Measurements from ENCODE around the gene ATE1.
"Not testable (repeated sequence)": the region's sequence is repeated elsewhere in the genome, so short reads cannot be mapped to it uniquely, and the experiment has no call there.

The ATE1 gene

DNA sequence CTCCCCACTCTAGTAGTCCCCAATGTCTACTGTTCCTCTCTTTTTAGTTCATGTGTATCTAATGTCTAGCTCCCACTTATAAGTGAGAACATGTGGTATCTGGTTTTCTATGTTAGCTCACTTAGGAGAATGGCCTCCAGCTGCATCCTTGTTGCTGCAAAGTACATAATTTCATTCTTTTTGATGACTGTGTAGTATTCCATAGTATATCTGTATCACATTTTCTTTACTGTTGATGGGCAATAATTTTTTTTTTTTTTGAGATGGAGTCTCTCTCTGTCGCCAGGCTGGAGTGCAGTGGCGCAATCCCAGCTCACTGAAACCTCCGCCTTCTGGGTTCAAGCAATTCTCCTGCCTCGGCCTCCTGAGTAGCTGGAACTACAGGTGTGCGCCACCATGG, 101.1 kb downstream of the ATE1 start:
- not testable (repeated sequence) for FAIRE-seq

DNA sequence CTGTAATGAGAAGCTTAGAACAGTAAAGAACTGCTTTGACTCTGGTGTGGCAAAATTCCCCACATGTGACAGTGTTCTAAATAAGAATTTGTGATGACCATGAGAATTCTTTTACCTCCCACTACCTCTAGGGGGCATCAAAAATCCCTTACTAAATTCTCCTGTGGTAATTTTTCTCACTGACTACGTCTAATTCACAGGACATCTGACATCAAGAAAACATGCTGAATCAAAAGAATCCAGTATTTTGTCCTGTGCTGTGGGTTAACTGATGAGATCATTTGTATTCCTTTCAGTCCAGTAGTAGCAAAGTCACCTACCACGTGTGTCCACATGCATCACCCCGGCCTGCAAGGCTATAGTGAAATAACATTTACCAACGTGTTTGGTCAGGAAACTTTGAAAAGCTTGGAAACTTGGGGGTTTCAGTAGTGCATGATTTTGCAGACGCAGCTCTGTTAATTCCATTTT, 103.8 kb downstream of the ATE1 start:
- FAIRE-seq = no peak

DNA sequence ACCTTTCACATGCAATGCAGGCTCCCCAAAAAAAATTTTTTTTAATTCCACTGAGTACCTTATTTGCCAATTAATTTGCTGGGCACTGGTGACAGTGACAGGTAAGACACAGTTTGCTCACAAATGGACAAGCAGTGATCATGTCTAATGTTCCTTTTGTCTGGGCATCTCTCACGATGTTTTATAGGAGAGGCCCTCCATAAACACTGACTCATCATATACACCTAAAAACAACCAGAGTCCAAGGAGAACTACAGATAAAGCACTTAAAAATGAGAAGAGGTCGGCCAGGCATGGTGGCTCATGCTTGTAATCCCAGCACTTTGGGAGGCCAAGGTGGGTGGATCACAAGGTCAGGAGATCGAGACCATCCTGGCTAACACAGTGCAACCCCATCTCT, 105.1 kb downstream of the ATE1 start:
- no peak for FAIRE-seq

DNA sequence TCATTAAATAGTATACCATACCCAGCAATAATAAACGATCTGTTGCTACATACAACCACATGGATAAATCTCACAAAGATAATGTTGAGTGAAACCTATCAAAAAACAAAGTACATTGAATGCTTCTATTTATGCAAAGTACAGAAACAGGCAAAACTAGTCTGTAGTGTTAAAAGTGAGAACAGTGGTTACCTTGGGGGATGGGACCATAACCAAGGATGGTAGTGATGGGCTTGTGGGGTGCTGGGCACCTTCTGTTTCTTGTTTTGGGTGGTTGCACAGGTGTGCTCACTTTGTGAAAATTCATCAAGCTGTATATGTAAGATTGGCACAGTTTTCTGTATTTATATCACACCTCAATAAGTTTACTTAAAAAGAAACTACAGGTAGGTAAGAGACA, 105.7 kb downstream of the ATE1 start:
- FAIRE-seq = no peak

DNA sequence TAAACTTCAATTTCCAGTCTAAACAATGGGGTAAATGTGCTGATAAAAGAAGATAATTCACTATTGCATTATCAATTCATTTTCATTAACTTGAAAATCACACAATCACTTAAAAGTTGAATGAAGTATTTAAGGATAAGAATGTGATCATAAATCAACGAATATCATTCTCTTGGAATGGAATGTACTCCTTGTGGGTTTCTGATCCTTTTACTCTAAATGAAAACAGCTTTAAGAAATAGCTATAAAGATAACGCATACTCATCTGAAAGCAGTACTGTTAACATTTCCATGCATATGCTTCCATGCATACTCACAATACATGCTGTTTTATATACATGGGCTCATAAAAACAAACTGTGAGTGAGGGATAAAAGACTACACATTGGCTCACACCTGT, 108.8 kb downstream of the ATE1 start:
- FAIRE-seq = no peak

GRCh38 chr10:121818599-121818998, 109.2 kb downstream of the ATE1 start:
- no peak for FAIRE-seq

DNA sequence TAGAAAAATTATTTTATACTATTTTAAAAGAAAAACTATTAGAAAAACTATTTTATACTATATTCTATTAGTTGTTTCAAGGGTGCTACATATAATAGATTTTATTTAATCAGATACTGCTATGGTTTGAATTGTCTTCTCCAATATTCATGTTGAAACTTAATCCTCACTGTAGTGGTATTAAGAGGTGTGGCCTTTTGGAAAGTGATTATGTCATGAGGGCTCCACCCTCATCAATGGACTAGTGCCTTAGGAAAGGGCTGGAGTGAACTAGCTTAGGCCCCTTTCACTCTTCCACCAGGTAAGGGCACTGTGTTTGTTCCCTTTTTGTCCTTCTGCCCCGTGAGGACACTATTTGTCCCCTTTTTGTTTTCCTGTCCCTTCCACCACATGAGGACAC, 111.6 kb downstream of the ATE1 start:
- FAIRE-seq = peak; percentile 29

DNA sequence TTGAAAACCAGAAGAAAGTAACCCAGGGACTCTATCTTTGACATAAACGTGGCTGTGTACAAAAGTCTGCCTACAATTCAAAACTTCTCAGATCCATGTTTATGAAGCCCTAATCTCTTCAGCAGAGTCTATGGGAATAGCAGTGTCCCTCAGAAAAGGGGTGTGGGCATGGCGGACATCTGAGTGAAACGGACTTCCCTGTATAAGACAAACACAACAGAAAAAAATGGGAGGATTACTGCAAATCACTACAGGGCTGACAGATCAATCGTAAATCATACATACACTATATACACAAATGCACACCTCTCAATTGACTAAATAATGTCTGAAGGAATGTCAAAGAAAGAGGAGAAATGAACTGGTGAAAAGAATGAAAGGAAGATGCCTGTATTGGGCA, 114.0 kb downstream of the ATE1 start:
- FAIRE-seq = no peak

GRCh38 chr10:121813211-121813815, 114.5 kb downstream of the ATE1 start:
- FAIRE-seq = no peak

- FAIRE-seq = no peak
These were observed 115.8 kb downstream of the ATE1 start for GRCh38 chr10:121812031-121812430.

DNA sequence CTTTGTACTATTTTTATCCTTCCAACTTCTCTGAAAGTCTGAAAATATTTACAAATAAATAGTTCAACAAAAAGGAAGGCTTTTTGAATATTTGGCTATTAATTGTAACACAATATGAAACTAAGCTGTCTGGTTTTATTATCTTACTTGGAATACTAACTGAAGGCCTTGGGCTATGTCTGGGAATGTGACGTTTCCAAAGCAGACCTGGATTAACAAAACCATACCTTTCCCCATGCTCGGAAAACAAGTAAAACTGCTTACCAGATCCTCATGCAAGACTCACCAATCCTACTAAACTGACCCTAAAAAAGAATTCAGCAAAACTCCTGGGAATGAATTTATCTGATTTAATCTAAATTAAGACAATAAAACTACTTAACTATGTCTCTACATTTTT, 116.4 kb downstream of the ATE1 start:
- no peak for FAIRE-seq

- FAIRE-seq = no peak
These were observed 119.0 kb downstream of the ATE1 start for GRCh38 chr10:121808835-121809234.

DNA sequence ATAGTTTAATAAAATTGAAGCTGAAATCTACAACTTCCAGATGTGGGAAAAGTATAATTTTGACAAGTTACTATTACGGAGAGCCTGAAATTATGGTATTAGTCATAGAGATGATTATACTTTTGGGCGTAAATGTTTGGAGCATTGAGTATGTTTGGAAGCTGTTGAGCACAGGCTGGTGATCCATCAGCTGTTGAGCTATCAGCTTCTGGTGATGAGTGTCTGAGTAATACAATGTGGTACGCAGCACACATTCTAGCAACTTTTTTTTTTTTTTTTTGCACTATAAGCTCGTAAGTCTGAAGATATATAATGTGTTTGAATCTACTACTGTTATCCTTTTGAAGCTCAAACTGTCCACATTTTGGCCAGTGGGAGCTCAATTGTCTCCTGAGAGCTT, 123.4 kb downstream of the ATE1 start:
- FAIRE-seq = no peak

- FAIRE-seq = no peak
These were observed 124.2 kb downstream of the ATE1 start for GRCh38 chr10:121803611-121804010.

GRCh38 chr10:121800831-121801230, 127.0 kb downstream of the ATE1 start:
- FAIRE-seq = no peak

DNA sequence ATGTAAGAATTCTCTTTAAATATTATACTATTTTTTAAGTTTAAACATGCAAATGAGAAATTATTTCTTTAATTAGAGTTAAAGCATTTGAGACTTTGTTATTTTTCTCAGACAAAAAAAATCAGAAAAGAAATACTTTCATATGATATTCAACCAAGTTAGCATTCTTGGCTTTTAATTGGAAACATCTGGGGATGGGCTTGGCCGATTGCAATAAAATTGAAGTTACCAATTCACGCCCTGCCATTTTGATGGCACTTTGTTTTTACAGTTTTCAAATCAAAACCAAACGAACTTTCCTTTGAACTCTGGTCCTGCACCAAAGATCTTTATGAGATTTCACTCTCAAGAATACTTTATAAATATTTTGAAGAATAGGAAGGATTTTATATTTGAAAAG, 127.7 kb downstream of the ATE1 start:
- FAIRE-seq = peak; percentile 97

DNA sequence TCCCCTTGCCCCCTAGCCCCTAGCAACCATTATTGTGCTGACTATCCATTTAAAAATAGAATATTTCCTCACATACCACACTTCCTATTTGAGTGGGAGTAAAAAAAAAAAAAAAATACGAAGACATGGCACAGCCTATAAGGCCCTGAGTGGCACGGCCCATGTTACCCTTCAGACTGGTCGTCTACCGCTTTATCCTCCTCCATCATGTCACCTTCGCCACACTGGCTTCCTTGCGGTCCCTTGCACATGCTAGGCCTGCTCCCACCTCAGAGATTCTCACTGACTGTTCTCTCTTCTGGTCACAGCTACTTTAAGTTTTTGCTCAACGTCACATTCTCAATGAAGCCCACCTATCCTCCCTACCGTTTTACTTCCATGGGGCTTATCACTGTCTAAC, 130.3 kb downstream of the ATE1 start:
- FAIRE-seq = no peak

GRCh38 chr10:121796342-121796741, 131.5 kb downstream of the ATE1 start:
- FAIRE-seq = peak; percentile 50

DNA sequence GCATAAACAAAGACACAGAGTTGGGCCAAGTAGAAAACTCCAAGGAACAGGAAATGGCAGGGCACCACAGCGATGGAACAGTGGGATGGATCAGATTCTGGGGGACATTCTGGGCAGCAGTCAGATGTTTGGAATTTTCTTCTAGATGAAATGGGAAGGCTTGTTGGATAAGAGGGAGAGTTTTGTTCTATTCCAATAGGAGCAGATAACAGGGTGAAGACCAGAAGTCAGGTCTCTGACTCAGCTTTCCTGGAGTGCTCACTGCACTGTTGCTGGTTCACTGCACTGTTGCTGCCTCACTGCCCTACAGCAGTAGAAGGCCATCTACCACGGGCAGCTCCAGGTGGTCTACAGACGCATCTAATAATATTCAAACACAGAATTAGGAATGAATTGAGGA, 135.6 kb downstream of the ATE1 start:
- no peak for FAIRE-seq

DNA sequence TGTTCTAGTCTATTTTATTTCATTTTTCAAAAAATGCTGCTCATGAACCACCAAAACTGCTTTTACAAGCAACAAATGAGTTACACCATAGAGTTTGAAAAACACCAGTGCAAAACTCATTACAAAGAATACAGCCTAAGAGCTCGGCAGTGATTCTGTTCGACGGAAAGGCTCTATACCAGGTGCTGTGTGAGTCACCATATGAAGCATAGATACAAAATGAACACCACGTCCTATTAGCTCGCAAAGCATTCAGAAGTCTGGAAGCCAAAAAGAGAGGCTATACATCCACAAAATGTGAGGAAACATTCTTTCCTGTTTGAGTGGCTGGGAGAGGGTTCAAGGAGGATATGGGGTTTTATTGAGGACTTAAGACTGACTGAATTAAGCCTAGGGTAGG, 136.1 kb downstream of the ATE1 start:
- no peak for FAIRE-seq

- FAIRE-seq = no peak
These were observed 139.1 kb downstream of the ATE1 start for GRCh38 chr10:121788717-121789116.

- FAIRE-seq = no peak
These were observed 139.7 kb downstream of the ATE1 start for GRCh38 chr10:121788115-121788514.

GRCh38 chr10:121787169-121787568, 140.7 kb downstream of the ATE1 start:
- FAIRE-seq = no peak

- FAIRE-seq = no peak
These were observed 144.0 kb downstream of the ATE1 start for GRCh38 chr10:121783782-121784372.

- no peak for FAIRE-seq
These were observed 146.7 kb downstream of the ATE1 start for GRCh38 chr10:121781101-121781500.
